ENCODE results near the gene CEP41.

CEP41 gene

DNA sequence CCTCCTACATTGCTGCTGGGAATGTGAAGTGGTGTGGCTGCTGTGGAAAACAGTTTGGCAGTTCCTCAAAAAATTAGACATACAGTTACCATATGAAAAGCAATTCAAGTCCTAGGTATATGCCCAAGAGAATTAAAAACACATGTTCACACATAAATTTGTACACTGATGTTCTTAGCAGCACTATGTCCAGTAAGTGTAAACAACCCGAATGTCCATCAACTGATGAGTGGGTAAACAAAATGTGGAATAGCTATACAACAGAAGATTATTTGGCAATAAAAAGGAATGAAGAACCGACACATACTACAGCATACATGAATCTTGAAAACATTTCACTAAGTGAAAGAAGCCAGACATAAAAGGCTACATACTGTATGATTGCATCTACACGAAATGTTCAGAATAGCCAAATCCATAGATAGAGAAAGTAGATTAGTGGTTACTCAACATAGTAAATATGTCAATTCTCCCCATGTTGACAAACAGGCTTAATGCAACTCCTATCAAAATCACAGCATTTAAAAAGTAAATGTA is 17.2 kb downstream of the CEP41 start:
- Histone ChIP-seq H3K4me1 (ENCODE audit: control insufficient read depth in 5 of 5, insufficient read depth in 5 of 5, low read length in 5 of 5) (peaks cover 0 to 13% (median 5%) of the 10 kb centered on the region in 5 donors), H3K9ac (ENCODE audit: low read length in 5 of 5) (no peak overlapping the region), H3K27me3 (ENCODE audit: control insufficient read depth in 5 of 5, insufficient read depth in 4 of 5, low read length in 5 of 5) (no peaks in the 10 kb centered on the region), H3K36me3 (ENCODE audit: control insufficient read depth in 5 of 5, insufficient read depth in 5 of 5, low read length in 5 of 5) (peaks cover 0 to 5% (median 0%) of the 10 kb centered on the region in 5 donors), H3K9me3 (ENCODE audit: control insufficient read depth in 5 of 5, low read length in 5 of 5) (no peaks in the 10 kb centered on the region), H3K27ac (ENCODE audit: low read depth, low read length) (no peak overlapping the region), H3K4me3 (ENCODE audit: low read depth in 1 of 5, low read length in 5 of 5) (no peak overlapping the region)

DNA sequence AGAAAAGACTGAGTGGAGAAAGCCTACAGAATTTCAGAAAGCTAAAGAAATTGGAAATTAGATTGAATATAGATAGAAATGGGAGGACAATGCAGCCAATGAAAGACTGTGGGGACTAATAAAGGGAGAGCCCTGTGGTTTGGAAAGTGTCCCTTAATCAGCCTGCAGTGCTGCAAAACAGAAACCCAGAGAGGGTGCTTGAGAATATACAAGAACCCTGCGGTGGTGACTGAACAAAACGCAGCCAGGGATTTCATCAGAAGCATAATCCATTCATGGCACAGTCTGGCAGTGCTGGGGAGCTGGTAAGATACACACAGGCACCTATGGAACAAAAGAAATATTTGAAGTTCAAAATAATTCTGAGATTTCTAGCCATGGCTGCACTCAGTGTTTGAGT is 19.1 kb downstream of the CEP41 start:
- Histone ChIP-seq H3K4me3 (ENCODE audit: low read depth in 1 of 5, low read length in 5 of 5) (peak overlapping the region in 1 of 5 donors; percentile 4), H3K27me3 (ENCODE audit: control insufficient read depth in 5 of 5, insufficient read depth in 4 of 5, low read length in 5 of 5) (no peaks in the 10 kb centered on the region), H3K9ac (ENCODE audit: low read length in 5 of 5) (no peak overlapping the region), H3K9me3 (ENCODE audit: control insufficient read depth in 5 of 5, low read length in 5 of 5) (no peaks in the 10 kb centered on the region), H3K36me3 (ENCODE audit: control insufficient read depth in 5 of 5, insufficient read depth in 5 of 5, low read length in 5 of 5) (no peaks in the 10 kb centered on the region), H3K27ac (ENCODE audit: low read depth, low read length) (no peak overlapping the region), H3K4me1 (ENCODE audit: control insufficient read depth in 5 of 5, insufficient read depth in 5 of 5, low read length in 5 of 5) (peaks cover 0 to 13% (median 5%) of the 10 kb centered on the region in 5 donors)

DNA sequence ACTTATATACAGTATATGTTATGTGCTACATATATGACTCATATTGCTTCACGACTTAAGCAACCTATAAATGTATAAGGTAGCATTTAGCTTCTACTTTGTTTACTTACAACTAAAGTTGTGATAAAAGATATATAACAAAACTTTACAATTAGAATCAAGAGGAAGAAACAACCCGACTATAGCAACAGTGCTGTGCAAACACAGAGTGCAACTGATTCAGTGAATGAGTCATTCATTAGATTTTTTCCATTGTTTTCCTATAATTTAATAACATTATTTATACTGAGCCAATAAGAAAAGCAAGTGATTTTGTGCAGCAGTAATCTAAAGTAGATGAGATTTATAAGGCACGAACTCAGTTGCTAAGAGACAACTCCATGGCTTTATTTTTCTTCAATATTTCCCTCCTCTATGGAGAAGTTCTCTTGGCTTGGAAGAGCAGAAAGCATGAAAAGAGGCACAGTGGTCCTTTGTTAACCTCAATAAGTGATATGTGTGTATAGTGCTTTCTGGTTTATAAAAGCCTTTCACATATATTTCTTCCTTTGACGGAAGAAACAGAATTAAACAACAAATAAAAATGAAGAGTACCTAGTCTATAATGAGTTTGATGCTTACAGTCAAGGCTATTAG is 19.8 kb downstream of the CEP41 start:
- Histone ChIP-seq H3K27me3 (ENCODE audit: control insufficient read depth in 5 of 5, insufficient read depth in 4 of 5, low read length in 5 of 5) (no peaks in the 10 kb centered on the region), H3K27ac (ENCODE audit: low read depth, low read length) (no peak overlapping the region), H3K9me3 (ENCODE audit: control insufficient read depth in 5 of 5, low read length in 5 of 5) (no peaks in the 10 kb centered on the region), H3K36me3 (ENCODE audit: control insufficient read depth in 5 of 5, insufficient read depth in 5 of 5, low read length in 5 of 5) (no peaks in the 10 kb centered on the region), H3K4me1 (ENCODE audit: control insufficient read depth in 5 of 5, insufficient read depth in 5 of 5, low read length in 5 of 5) (peaks cover 0 to 13% (median 5%) of the 10 kb centered on the region in 5 donors), H3K9ac (ENCODE audit: low read length in 5 of 5) (no peak overlapping the region), H3K4me3 (ENCODE audit: low read depth in 1 of 5, low read length in 5 of 5) (no peak overlapping the region)

DNA sequence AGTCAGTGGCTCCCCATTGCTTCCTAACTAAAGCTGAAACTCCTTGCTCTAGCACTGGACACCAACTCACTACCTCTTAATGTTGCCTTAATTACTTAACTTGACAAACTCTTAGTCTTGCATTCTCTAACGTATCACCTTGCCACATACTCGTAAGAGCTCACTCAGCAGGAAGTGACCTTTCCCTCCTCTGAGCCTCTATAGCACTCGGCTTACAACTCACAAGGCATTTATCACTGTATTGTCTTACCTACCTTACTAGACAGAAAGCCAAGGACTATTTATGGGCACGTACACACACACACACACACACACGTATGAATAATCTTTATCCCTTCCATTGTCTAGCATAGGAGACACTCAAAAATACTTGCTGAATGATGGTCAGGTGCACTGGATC is 21.2 kb downstream of the CEP41 start:
- H3K9me3 ChIP-seq (ENCODE audit: control insufficient read depth in 5 of 5, low read length in 5 of 5): no peaks in the 10 kb centered on the region
- no peaks in the 10 kb centered on the region for H3K27me3 ChIP-seq (ENCODE audit: control insufficient read depth in 5 of 5, insufficient read depth in 4 of 5, low read length in 5 of 5)
- H3K9ac ChIP-seq (ENCODE audit: low read length in 5 of 5): no peak overlapping the region
- peaks cover 0 to 13% (median 5%) of the 10 kb centered on the region in 5 donors for H3K4me1 ChIP-seq (ENCODE audit: control insufficient read depth in 5 of 5, insufficient read depth in 5 of 5, low read length in 5 of 5)
- H3K4me3 ChIP-seq (ENCODE audit: low read depth in 1 of 5, low read length in 5 of 5): no peak overlapping the region
- no peak overlapping the region for H3K27ac ChIP-seq (ENCODE audit: low read depth, low read length)
- no peaks in the 10 kb centered on the region for H3K36me3 ChIP-seq (ENCODE audit: control insufficient read depth in 5 of 5, insufficient read depth in 5 of 5, low read length in 5 of 5)

- no peaks in the 10 kb centered on the region for H3K27me3 ChIP-seq (ENCODE audit: control insufficient read depth in 5 of 5, insufficient read depth in 4 of 5, low read length in 5 of 5)
- no peaks in the 10 kb centered on the region for H3K36me3 ChIP-seq (ENCODE audit: control insufficient read depth in 5 of 5, insufficient read depth in 5 of 5, low read length in 5 of 5)
- H3K9ac ChIP-seq (ENCODE audit: low read length in 5 of 5): no peak overlapping the region
- no peak overlapping the region for H3K4me3 ChIP-seq (ENCODE audit: low read depth in 1 of 5, low read length in 5 of 5)
- no peaks in the 10 kb centered on the region for H3K9me3 ChIP-seq (ENCODE audit: control insufficient read depth in 5 of 5, low read length in 5 of 5)
- no peak overlapping the region for H3K27ac ChIP-seq (ENCODE audit: low read depth, low read length)
- H3K4me1 ChIP-seq (ENCODE audit: control insufficient read depth in 5 of 5, insufficient read depth in 5 of 5, low read length in 5 of 5): peaks cover 0 to 13% (median 5%) of the 10 kb centered on the region in 5 donors
Observed at GRCh38 chr7:130418306-130418705, 22.5 kb downstream of the CEP41 start.

DNA sequence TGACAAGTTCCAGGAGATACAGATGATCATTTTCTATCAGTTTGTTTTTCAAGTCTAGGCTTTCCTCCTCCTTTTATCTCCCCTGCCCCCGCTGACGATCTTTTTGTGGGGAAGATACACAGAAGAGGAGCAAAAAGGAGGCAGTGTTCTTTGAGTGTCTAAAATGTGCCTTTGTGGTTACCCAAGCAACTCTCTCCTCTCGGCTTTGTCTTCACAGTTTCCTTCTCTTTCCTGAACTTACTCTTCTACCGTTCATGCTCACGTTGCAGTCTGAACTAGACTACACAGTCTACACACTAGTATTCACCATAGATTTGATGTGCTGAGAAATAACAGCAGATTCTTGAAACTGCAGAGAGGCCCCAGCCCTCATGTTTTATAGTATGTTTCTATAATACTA is 23.6 kb downstream of the CEP41 start:
- Histone ChIP-seq H3K4me3 (ENCODE audit: low read depth in 1 of 5, low read length in 5 of 5) (no peak overlapping the region), H3K27me3 (ENCODE audit: control insufficient read depth in 5 of 5, insufficient read depth in 4 of 5, low read length in 5 of 5) (no peaks in the 10 kb centered on the region), H3K27ac (ENCODE audit: low read depth, low read length) (no peak overlapping the region), H3K4me1 (ENCODE audit: control insufficient read depth in 5 of 5, insufficient read depth in 5 of 5, low read length in 5 of 5) (peaks cover 0 to 13% (median 5%) of the 10 kb centered on the region in 5 donors), H3K9me3 (ENCODE audit: control insufficient read depth in 5 of 5, low read length in 5 of 5) (no peaks in the 10 kb centered on the region), H3K9ac (ENCODE audit: low read length in 5 of 5) (no peak overlapping the region), H3K36me3 (ENCODE audit: control insufficient read depth in 5 of 5, insufficient read depth in 5 of 5, low read length in 5 of 5) (no peaks in the 10 kb centered on the region)

GRCh38 chr7:130415006-130415405 is 25.8 kb downstream of the CEP41 start:
- Histone ChIP-seq H3K9me3 (ENCODE audit: control insufficient read depth in 5 of 5, low read length in 5 of 5) (no peaks in the 10 kb centered on the region), H3K4me1 (ENCODE audit: control insufficient read depth in 5 of 5, insufficient read depth in 5 of 5, low read length in 5 of 5) (no peaks in the 10 kb centered on the region), H3K27me3 (ENCODE audit: control insufficient read depth in 5 of 5, insufficient read depth in 4 of 5, low read length in 5 of 5) (no peaks in the 10 kb centered on the region), H3K36me3 (ENCODE audit: control insufficient read depth in 5 of 5, insufficient read depth in 5 of 5, low read length in 5 of 5) (no peaks in the 10 kb centered on the region), H3K9ac (ENCODE audit: low read length in 5 of 5) (no peak overlapping the region), H3K27ac (ENCODE audit: low read depth, low read length) (no peak overlapping the region), H3K4me3 (ENCODE audit: low read depth in 1 of 5, low read length in 5 of 5) (no peak overlapping the region)

DNA sequence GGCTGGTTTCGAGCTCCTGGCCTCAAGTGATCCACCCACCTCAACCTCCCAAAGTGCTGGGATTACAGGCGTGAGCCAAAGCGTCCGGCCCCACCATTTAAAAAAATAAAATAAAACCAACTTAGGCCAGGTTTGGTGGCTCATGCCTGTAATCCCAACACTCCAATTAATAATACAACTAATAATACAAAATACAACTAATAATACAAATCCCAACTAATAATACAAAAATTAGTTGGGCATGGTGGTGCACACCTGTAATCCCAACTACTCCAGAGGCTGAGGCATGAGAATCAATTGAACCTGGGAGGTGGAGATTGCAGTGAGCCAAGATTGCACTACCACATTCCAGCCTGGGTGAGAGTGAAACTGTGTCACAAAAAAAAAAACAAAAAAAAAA is 27.6 kb downstream of the CEP41 start:
- Histone ChIP-seq H3K9me3 (ENCODE audit: control insufficient read depth in 5 of 5, low read length in 5 of 5) (no peaks in the 10 kb centered on the region), H3K27me3 (ENCODE audit: control insufficient read depth in 5 of 5, insufficient read depth in 4 of 5, low read length in 5 of 5) (no peaks in the 10 kb centered on the region), H3K4me1 (ENCODE audit: control insufficient read depth in 5 of 5, insufficient read depth in 5 of 5, low read length in 5 of 5) (peaks cover 0 to 15% (median 8%) of the 10 kb centered on the region in 5 donors), H3K9ac (ENCODE audit: low read length in 5 of 5) (no peak overlapping the region), H3K36me3 (ENCODE audit: control insufficient read depth in 5 of 5, insufficient read depth in 5 of 5, low read length in 5 of 5) (no peaks in the 10 kb centered on the region), H3K4me3 (ENCODE audit: low read depth in 1 of 5, low read length in 5 of 5) (no peak overlapping the region), H3K27ac (ENCODE audit: low read depth, low read length) (no peak overlapping the region)

- H3K27me3 ChIP-seq (ENCODE audit: control insufficient read depth in 5 of 5, insufficient read depth in 4 of 5, low read length in 5 of 5): no peaks in the 10 kb centered on the region
- no peak overlapping the region for H3K4me3 ChIP-seq (ENCODE audit: low read depth in 1 of 5, low read length in 5 of 5)
- peak overlapping the region; percentile 9 for H3K27ac ChIP-seq (ENCODE audit: low read depth, low read length)
- no peak overlapping the region for H3K9ac ChIP-seq (ENCODE audit: low read length in 5 of 5)
- no peaks in the 10 kb centered on the region for H3K36me3 ChIP-seq (ENCODE audit: control insufficient read depth in 5 of 5, insufficient read depth in 5 of 5, low read length in 5 of 5)
- no peaks in the 10 kb centered on the region for H3K9me3 ChIP-seq (ENCODE audit: control insufficient read depth in 5 of 5, low read length in 5 of 5)
- H3K4me1 ChIP-seq (ENCODE audit: control insufficient read depth in 5 of 5, insufficient read depth in 5 of 5, low read length in 5 of 5): peaks cover 0 to 15% (median 8%) of the 10 kb centered on the region in 5 donors
Observed at GRCh38 chr7:130410868-130411541, 29.8 kb downstream of the CEP41 start.

DNA sequence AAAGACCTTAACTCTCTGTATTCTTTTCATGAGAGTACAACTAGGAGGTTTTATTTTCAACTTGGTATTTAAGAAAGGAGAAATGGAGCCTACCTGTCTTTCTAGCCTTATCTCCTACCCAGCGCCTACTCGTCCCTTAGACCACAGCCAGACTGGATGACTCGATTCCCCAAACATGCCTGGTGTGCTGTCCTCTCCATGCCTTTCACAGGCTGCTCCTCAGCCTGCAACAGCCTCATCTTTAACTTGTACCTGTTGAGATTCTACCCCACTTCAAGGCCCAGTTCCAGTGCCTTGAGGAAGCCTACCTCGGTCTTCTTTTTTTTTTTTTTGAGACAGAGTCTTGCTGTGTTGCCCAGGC is 31.1 kb downstream of the CEP41 start:
- peaks cover 0 to 2% (median 0%) of the 10 kb centered on the region in 5 donors for H3K36me3 ChIP-seq (ENCODE audit: control insufficient read depth in 5 of 5, insufficient read depth in 5 of 5, low read length in 5 of 5)
- H3K9me3 ChIP-seq (ENCODE audit: control insufficient read depth in 5 of 5, low read length in 5 of 5): no peaks in the 10 kb centered on the region
- no peak overlapping the region for H3K9ac ChIP-seq (ENCODE audit: low read length in 5 of 5)
- no peaks in the 10 kb centered on the region for H3K27me3 ChIP-seq (ENCODE audit: control insufficient read depth in 5 of 5, insufficient read depth in 4 of 5, low read length in 5 of 5)
- no peak overlapping the region for H3K4me3 ChIP-seq (ENCODE audit: low read depth in 1 of 5, low read length in 5 of 5)
- H3K4me1 ChIP-seq (ENCODE audit: control insufficient read depth in 5 of 5, insufficient read depth in 5 of 5, low read length in 5 of 5): peaks cover 0 to 17% (median 8%) of the 10 kb centered on the region in 5 donors
- peak overlapping the region; percentile 31 for H3K27ac ChIP-seq (ENCODE audit: low read depth, low read length)
